Neuronal stem cell (in vitro differentiated cells): ENCODE data around the gene CD52.

Experiments used
- DNase-seq: peaks from one replicate; pipeline ENCODE4 v3.0.0-alpha.2; 2013; ENCODE audit warnings: low spot score
- H2AFZ ChIP-seq: one replicate; pipeline ENCODE4 v1.6.1; 2013; ENCODE audit warnings: mild to moderate bottlenecking, low read length, inconsistent platforms
- H2AK5ac ChIP-seq: 2 replicates; pipeline ENCODE4 v1.6.1; 2013; ENCODE audit warnings: low read depth, mild to moderate bottlenecking, inconsistent platforms, low read length, moderate library complexity, mixed read lengths
- H2BK120ac ChIP-seq: 2 replicates; pipeline ENCODE4 v1.6.1; 2013; ENCODE audit warnings: low read depth, mild to moderate bottlenecking, inconsistent platforms, low read length, moderate library complexity, mixed read lengths
- H2BK12ac ChIP-seq: one replicate; pipeline ENCODE4 v1.6.1; 2013; ENCODE audit warnings: low read length, inconsistent platforms
- H2BK15ac ChIP-seq: 2 replicates; pipeline ENCODE4 v1.6.1; 2013; ENCODE audit warnings: mild to moderate bottlenecking, low read length, inconsistent platforms, mixed read lengths
- H2BK5ac ChIP-seq: one replicate; pipeline ENCODE4 v1.6.1; 2013; ENCODE audit warnings: inconsistent platforms, mild to moderate bottlenecking, low read length, moderate library complexity
- H3K14ac ChIP-seq: one replicate; pipeline ENCODE4 v1.6.1; 2013; ENCODE audit warnings: low read length, inconsistent platforms
- H3K18ac ChIP-seq: 2 replicates; pipeline ENCODE4 v1.6.1; 2013; ENCODE audit warnings: low read length, inconsistent platforms
- H3K23ac ChIP-seq: 2 replicates; pipeline ENCODE4 v1.6.1; 2013; ENCODE audit warnings: low read depth, mild to moderate bottlenecking, mixed read lengths, low read length, inconsistent platforms; ENCODE audit not compliant: poor library complexity
- H3K27ac ChIP-seq: replicated peaks from 3 replicates; pipeline ENCODE4 v1.5.1; 2013; ENCODE audit warnings: low read length, inconsistent platforms
- H3K27me3 ChIP-seq, 3 experiments: 2 replicates each; pipeline ENCODE4 v1.6.1; 2013; ENCODE audit warnings: low read length in 3 of 3, mild to moderate bottlenecking in 2 of 3, inconsistent platforms in 1 of 3, low read depth in 1 of 3, mixed read lengths in 1 of 3, moderate library complexity in 1 of 3; ENCODE audit not compliant: control insufficient read depth in 3 of 3, insufficient read depth in 3 of 3
- H3K36me3 ChIP-seq, 2 donors: replicated peaks in 1 of 2; 2 replicates each; pipeline ENCODE4 v1.6.1; 2013; ENCODE audit warnings: low read length in 2 of 2; ENCODE audit not compliant: control insufficient read depth in 2 of 2, insufficient read depth in 2 of 2
- H3K4ac ChIP-seq: 2 replicates; pipeline ENCODE4 v1.6.1; 2013; ENCODE audit warnings: inconsistent platforms, mild to moderate bottlenecking, low read length, moderate library complexity
- H3K4me1 ChIP-seq, 2 donors: 1 replicate in 1 of 2; 2 replicates in 1 of 2; pipeline ENCODE4 v1.6.1; 2013; ENCODE audit warnings: low read length in 2 of 2, low read depth in 1 of 2; ENCODE audit not compliant: control insufficient read depth in 2 of 2, insufficient read depth in 1 of 2
- H3K4me2 ChIP-seq: one replicate; pipeline ENCODE4 v1.6.1; 2013; ENCODE audit warnings: mild to moderate bottlenecking, low read length, inconsistent platforms; ENCODE audit not compliant: insufficient read depth, poor library complexity, severe bottlenecking
- H3K4me3 ChIP-seq, 2 donors: 2 replicates each; pipeline ENCODE4 v1.5.1; 2013; ENCODE audit warnings: low read length in 2 of 2, mild to moderate bottlenecking in 2 of 2, inconsistent platforms in 1 of 2, moderate library complexity in 1 of 2
- H3K79me1 ChIP-seq: one replicate; pipeline ENCODE4 v1.6.1; 2013; ENCODE audit warnings: low read depth, mild to moderate bottlenecking, inconsistent platforms, low read length, moderate library complexity
- H3K9ac ChIP-seq: one replicate; pipeline ENCODE4 v1.6.1; 2013; ENCODE audit warnings: mild to moderate bottlenecking, low read depth, low read length, inconsistent platforms; ENCODE audit not compliant: poor library complexity
- H3K9me3 ChIP-seq, 2 donors: replicated peaks in 1 of 2; 2 replicates each; pipeline versions ENCODE3 to v1.6.1; 2013; ENCODE audit warnings: low read length in 2 of 2, mild to moderate bottlenecking in 2 of 2, inconsistent platforms in 1 of 2, low read depth in 1 of 2, mixed read lengths in 1 of 2, moderate library complexity in 1 of 2; ENCODE audit not compliant: control insufficient read depth in 2 of 2, insufficient read depth in 1 of 2
- H4K8ac ChIP-seq: one replicate; pipeline ENCODE4 v1.6.1; 2013; ENCODE audit warnings: low read depth, mild to moderate bottlenecking, inconsistent platforms, low read length, moderate library complexity
- H4K91ac ChIP-seq: one replicate; pipeline ENCODE4 v1.6.1; 2013; ENCODE audit warnings: low read length, low read depth, mild to moderate bottlenecking, inconsistent platforms; ENCODE audit not compliant: poor library complexity
- WGBS, 2 donors: extraction: QIAGEN DNeasy Blood & Tissue Kit; methylation state at CpG; one replicate each; pipeline ENCODE4 v1.1.7; 2013; ENCODE audit warnings: missing lambda C conversion rate in 2 of 2, mixed read lengths in 1 of 2; ENCODE audit not compliant: insufficient read length in 2 of 2, insufficient replicate concordance in 1 of 2; ENCODE audit errors: extremely low coverage in 2 of 2; 5-methylcytosine and 5-hydroxymethylcytosine counted together

Gene CD52

DNA sequence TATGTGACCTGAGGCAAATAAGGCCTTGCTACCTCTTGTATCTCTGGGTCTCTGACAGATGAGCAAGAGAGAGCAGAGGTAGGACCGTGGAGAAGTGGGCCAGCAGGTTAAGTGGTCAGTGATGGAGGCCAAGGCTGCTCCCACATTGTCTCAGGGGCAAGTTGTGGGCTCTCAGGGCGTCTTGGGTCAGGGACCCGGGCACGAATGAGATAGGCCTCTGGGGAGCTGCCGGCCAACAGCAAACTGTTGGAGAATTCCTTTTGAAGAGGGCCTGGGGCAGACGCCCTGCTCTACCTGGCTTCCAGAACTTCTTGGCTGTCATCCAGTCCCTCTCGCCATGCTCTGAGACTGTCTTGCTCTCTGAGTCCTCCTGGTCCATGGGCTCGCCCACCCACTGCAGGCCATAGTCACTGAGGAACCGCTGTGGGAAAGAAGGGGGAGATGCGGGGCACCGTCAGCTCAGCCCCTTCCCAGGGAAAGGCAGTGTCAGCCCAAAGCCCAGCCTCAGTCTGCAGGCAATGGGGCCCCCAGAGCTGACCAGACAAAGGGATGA is 23.8 kb upstream of the CD52 start:
- H2BK120ac ChIP-seq = no peak overlapping the region
- no CpG with 5 or more reads among the region's 11 CpGs for WGBS, 2 donors
- H3K9me3 ChIP-seq = no peaks in the 10 kb centered on the region
- no peak overlapping the region for H3K4me3 ChIP-seq
- no peak overlapping the region for H2BK5ac ChIP-seq
- no peak overlapping the region for H3K4me2 ChIP-seq
- H2AFZ ChIP-seq = no peak overlapping the region
- no peak overlapping the region for H3K27ac ChIP-seq
- H2BK15ac ChIP-seq = peak overlapping the region; percentile 49
- no peak overlapping the region for H4K8ac ChIP-seq
- H3K9ac ChIP-seq = no peak overlapping the region
- H3K36me3 ChIP-seq = no peaks in the 10 kb centered on the region
- no peak overlapping the region for H4K91ac ChIP-seq
- DNase-seq = no peak
- H2AK5ac ChIP-seq = no peak overlapping the region
- H3K14ac ChIP-seq = no peak overlapping the region
- H3K27me3 ChIP-seq = no peaks in the 10 kb centered on the region
- H3K4ac ChIP-seq = no peak overlapping the region
- peaks cover 20 to 22% of the 10 kb centered on the region in 2 donors for H3K4me1 ChIP-seq
- H2BK12ac ChIP-seq = no peak overlapping the region
- H3K18ac ChIP-seq = no peak overlapping the region
- H3K79me1 ChIP-seq = no peaks in the 10 kb centered on the region
- peak overlapping the region; percentile 44 for H3K23ac ChIP-seq

DNA sequence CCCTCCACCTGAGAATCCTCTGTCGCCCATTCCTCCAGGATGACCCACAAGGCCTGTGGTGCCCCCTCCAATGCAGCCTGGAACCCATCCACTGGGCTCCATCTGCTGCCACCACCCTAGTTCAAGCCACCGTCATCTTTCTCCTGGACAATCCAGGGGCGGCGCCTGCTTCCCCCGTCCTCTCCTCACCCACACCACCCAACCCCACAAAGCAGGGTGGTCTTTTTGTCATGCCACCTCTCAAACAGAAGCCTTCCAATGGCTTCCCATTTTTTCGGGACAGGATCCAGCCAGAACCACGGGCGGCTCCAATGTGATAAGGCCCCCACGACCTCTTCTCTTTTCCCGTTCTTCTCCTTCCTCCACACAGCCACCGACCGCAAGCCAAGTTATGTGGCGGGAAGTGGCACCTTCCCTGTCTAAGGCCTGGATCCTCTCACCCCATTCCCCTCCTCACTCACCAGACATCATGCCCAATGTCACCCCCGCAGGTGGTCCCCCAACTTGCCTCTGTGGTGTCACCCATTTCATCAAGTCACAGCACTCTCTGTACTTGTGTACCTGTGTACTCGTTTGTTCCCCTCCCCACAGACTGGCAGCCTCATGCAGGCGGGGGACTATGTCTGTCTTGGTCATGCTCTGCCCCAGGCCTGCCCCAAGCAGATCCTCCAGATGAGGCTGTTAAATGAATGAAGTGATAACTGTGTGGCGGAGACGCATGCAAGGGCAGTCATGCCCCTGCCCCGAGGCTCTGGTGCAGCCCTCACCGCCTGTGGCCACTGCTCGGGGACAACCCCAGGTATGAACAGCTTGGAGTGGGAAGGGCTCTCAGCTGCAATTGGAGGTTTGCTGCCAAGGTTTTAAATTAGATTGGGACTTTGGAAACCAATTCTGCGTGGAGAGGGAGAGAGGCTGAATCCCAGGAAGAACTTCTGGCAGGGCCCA is 22.3 kb upstream of the CD52 start:
- Histone ChIP-seq H3K4ac (no peak overlapping the region), H3K23ac (peak overlapping the region; percentile 39), H3K36me3 (no peaks in the 10 kb centered on the region), H3K4me2 (no peak overlapping the region), H3K18ac (no peak overlapping the region), H2BK5ac (no peak overlapping the region), H3K4me1 (peaks cover 7% of the 10 kb centered on the region in 2 donors), H2BK15ac (no peak overlapping the region), H3K14ac (no peak overlapping the region), H2BK120ac (no peak overlapping the region), H3K9me3 (no peaks in the 10 kb centered on the region), H3K79me1 (no peaks in the 10 kb centered on the region), H4K8ac (no peak overlapping the region), H2AFZ (no peak overlapping the region), H2AK5ac (peak overlapping the region; percentile 25), H3K27ac (no peak overlapping the region), H3K4me3 (no peak overlapping the region), H4K91ac (no peak overlapping the region), H2BK12ac (no peak overlapping the region), H3K9ac (no peak overlapping the region), H3K27me3 (no peaks in the 10 kb centered on the region)
- no peak for DNase-seq
- WGBS, 2 donors = no CpG with 5 or more reads among the region's 22 CpGs

DNA sequence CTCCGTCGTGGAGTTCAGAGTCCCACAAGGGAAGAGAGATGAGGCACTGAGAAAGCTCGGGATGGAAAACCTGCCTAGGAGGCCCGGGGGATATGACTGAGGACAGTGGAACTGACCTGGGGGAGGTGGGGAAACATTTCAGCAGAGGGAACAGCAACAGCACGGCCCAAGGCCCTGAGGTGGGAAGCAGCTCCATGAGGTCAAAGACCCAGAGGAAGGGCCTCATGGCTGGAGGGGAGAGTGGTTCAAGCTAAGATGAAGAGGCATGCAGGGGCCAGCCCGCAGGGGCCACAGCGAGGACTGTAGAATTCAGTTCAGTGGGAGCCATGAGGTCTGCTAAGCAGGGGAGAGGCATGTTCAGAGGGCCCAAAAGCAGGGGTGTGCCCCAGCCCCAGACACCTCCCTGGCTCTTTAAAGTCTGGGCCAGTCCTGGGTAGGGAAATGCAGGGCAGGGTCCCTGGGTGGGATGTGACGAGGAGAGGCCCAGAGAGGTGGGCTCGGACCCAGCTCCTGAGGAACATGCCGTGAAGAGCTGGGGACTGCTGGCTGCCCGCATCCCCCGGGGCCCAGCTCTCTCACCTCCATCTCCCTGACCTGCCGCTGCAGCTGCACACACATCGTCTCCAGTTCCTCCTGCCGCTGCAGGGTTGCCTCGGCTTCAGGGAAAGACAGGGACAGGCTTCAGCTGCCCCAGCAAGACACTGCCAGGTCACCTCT is 21.3 kb upstream of the CD52 start:
- H4K8ac ChIP-seq = no peak overlapping the region
- no CpG with 5 or more reads among the region's 16 CpGs for WGBS, 2 donors
- H3K23ac ChIP-seq = peak overlapping the region; percentile 77
- DNase-seq = no peak
- no peak overlapping the region for H3K9ac ChIP-seq
- H3K9me3 ChIP-seq = no peaks in the 10 kb centered on the region
- no peaks in the 10 kb centered on the region for H3K36me3 ChIP-seq
- no peaks in the 10 kb centered on the region for H3K27me3 ChIP-seq
- H3K14ac ChIP-seq = no peak overlapping the region
- H2AFZ ChIP-seq = no peak overlapping the region
- H3K4me2 ChIP-seq = no peak overlapping the region
- no peak overlapping the region for H4K91ac ChIP-seq
- H3K18ac ChIP-seq = no peak overlapping the region
- no peak overlapping the region for H3K27ac ChIP-seq
- peaks cover 2% of the 10 kb centered on the region for H3K79me1 ChIP-seq
- no peaks in the 10 kb centered on the region for H3K4me1 ChIP-seq
- H3K4me3 ChIP-seq = no peak overlapping the region
- H3K4ac ChIP-seq = no peak overlapping the region
- H2BK12ac ChIP-seq = no peak overlapping the region
- H2BK120ac ChIP-seq = no peak overlapping the region
- H2BK5ac ChIP-seq = no peak overlapping the region
- H2BK15ac ChIP-seq = no peak overlapping the region
- H2AK5ac ChIP-seq = peak overlapping the region; percentile 36
